Fibroblast of lung (primary cell): ENCODE data around the gene TBC1D22A. TPM values are rescaled to one million over a fixed set of nuclear protein-coding genes. Genes with fewer than 3 reads are reported as not detected.

Experiments used
- DNase-seq, 2 donors: peaks; one replicate each; pipeline versions ENCODE4 v3.0.0 to v3.0.0-alpha.2; 2010; ENCODE audit warnings: low read depth in 2 of 2
- H2AFZ ChIP-seq: 2 replicates; pipeline ENCODE4 v1.5.1; 2012; ENCODE audit warnings: low read length, control low read depth, inconsistent platforms
- H3K27ac ChIP-seq: 2 replicates; pipeline ENCODE4 v1.5.1; 2011; ENCODE audit warnings: low read length, control low read depth; ENCODE audit not compliant: insufficient read depth
- H3K27me3 ChIP-seq: 2 replicates; pipeline ENCODE4 v1.5.1; 2011; ENCODE audit warnings: mild to moderate bottlenecking, low read length; ENCODE audit not compliant: control insufficient read depth, insufficient read depth
- H3K36me3 ChIP-seq: 2 replicates; pipeline ENCODE4 v1.5.1; 2011; ENCODE audit warnings: low read length; ENCODE audit not compliant: control insufficient read depth, insufficient read depth
- H3K4me1 ChIP-seq: 2 replicates; pipeline ENCODE4 v1.5.1; 2011; ENCODE audit warnings: low read length; ENCODE audit not compliant: control insufficient read depth, insufficient read depth; ENCODE audit errors: extremely low read depth
- H3K4me2 ChIP-seq: 2 replicates; pipeline ENCODE4 v1.5.1; 2011; ENCODE audit warnings: low read length, control low read depth; ENCODE audit not compliant: insufficient read depth; ENCODE audit errors: extremely low read depth
- H3K4me3 ChIP-seq, 4 experiments: fragments of 200-600 bp in 1 of 4; sonication (generic) in 1 of 4; replicated peaks in 1 of 4; 2 replicates each; pipeline ENCODE4 v1.5.1; 2011 to 2016; ENCODE audit warnings: low read length in 4 of 4, low read depth in 3 of 4, mild to moderate bottlenecking in 3 of 4, control low read depth in 2 of 4, inconsistent platforms in 1 of 4, mixed read lengths in 1 of 4; ENCODE audit not compliant: insufficient read depth in 1 of 4; ENCODE audit errors: control extremely low read depth in 1 of 4
- H3K79me2 ChIP-seq: 2 replicates; pipeline ENCODE4 v1.5.1; 2012; ENCODE audit warnings: mild to moderate bottlenecking, low read length, inconsistent platforms; ENCODE audit not compliant: control insufficient read depth, insufficient read depth
- H3K9ac ChIP-seq: 2 replicates; pipeline ENCODE4 v1.5.1; 2011; ENCODE audit warnings: mild to moderate bottlenecking, low read length, control low read depth; ENCODE audit not compliant: insufficient read depth
- H3K9me3 ChIP-seq: 2 replicates; pipeline ENCODE4 v1.5.1; 2012; ENCODE audit warnings: low read depth, low read length; ENCODE audit not compliant: control insufficient read depth, insufficient read depth
- H4K20me1 ChIP-seq: 2 replicates; pipeline ENCODE4 v1.5.1; 2011; ENCODE audit warnings: low read length; ENCODE audit not compliant: control insufficient read depth, insufficient read depth; ENCODE audit errors: extremely low read depth
- EZH2 ChIP-seq: IDR thresholded peaks from 2 replicates; pipeline ENCODE4 v1.5.1; 2012; ENCODE audit warnings: low read length, control low read depth, mild to moderate bottlenecking; ENCODE audit errors: missing control alignments
- polyA plus RNA-seq, 2 donors: library from polyadenylated mRNA; depleted of rRNA in 1 of 2; stranded (reverse) in 1 of 2; unstranded in 1 of 2; fragments of >200 nt; gene quantifications; 2 replicates each; pipeline ENCODE4 v1.2.1, GENCODE V29; 2011 to 2012; ENCODE audit warnings: missing spikeins in 1 of 2
- total RNA-seq: library from RNA; depleted of rRNA; stranded (reverse); fragments of >200 nt; gene quantifications from 2 replicates; pipeline ENCODE4 v1.2.1, GENCODE V29; 2014
- TF ChIP-seq, protein P1 (sequence below), 2 donors: IDR thresholded peaks in 1 of 2; conservative IDR thresholded peaks in 1 of 2; 1 replicate in 1 of 2; 2 replicates in 1 of 2; pipeline ENCODE4 v1.5.1; 2011 to 2012; ENCODE audit warnings: low read length in 2 of 2, control low read depth in 1 of 2, inconsistent platforms in 1 of 2, low read depth in 1 of 2, mild to moderate bottlenecking in 1 of 2

The TBC1D22A gene
- total and polyA plus RNA-seq, 2 donors (not counting 1 experiment from before 2014, with no cell fraction given), result 11.6 to 17.6 TPM

DNA sequence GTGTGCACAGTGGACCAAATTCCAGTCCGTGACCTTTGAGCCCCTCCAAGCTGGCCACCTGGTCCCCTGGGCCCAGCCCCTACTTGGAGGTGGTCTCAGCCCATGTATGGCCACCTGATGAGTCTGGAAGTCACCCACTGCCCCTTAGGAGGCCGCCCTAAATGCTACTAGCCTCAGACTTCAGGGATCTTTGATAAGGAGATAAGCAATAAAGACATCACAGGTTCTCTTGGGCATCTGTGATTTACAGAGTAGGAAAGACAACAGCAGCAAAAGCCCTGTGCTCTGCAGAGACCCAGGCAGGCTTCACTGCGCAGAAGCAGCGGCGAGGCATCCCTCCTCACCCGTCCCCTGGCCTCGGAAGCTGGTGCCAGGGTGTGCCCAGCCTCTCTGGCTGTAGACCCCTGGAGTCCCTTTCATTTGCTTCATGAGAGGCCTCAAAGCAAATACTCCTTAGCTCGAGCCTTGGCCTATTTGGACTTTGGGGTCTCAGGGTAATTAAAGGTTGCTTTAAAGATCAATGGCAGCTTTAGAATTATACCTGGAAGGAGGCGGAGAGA lies 360.1 kb downstream of the TBC1D22A start:
- Histone ChIP-seq H3K27ac (no peak overlapping the region), H2AFZ (no peak overlapping the region), H4K20me1 (no peaks in the 10 kb centered on the region), H3K9me3 (no peaks in the 10 kb centered on the region), H3K36me3 (no peaks in the 10 kb centered on the region), H3K4me3 (no peak overlapping the region), H3K4me2 (no peak overlapping the region), H3K27me3 (no peaks in the 10 kb centered on the region), H3K9ac (no peak overlapping the region), H3K79me2 (no peaks in the 10 kb centered on the region), H3K4me1 (no peaks in the 10 kb centered on the region)
- no peak for TF ChIP-seq EZH2
- TF ChIP-seq, protein P1, sequence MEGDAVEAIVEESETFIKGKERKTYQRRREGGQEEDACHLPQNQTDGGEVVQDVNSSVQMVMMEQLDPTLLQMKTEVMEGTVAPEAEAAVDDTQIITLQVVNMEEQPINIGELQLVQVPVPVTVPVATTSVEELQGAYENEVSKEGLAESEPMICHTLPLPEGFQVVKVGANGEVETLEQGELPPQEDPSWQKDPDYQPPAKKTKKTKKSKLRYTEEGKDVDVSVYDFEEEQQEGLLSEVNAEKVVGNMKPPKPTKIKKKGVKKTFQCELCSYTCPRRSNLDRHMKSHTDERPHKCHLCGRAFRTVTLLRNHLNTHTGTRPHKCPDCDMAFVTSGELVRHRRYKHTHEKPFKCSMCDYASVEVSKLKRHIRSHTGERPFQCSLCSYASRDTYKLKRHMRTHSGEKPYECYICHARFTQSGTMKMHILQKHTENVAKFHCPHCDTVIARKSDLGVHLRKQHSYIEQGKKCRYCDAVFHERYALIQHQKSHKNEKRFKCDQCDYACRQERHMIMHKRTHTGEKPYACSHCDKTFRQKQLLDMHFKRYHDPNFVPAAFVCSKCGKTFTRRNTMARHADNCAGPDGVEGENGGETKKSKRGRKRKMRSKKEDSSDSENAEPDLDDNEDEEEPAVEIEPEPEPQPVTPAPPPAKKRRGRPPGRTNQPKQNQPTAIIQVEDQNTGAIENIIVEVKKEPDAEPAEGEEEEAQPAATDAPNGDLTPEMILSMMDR (conservative IDR thresholded peaks at IDR 0.05 in 1 of 2, IDR thresholded peaks at IDR 0.05 in 1 of 2; ENCODE audit: low read depth in 1 of 2, low read length in 2 of 2), result no peak
- DNase-seq, result no peak

DNA sequence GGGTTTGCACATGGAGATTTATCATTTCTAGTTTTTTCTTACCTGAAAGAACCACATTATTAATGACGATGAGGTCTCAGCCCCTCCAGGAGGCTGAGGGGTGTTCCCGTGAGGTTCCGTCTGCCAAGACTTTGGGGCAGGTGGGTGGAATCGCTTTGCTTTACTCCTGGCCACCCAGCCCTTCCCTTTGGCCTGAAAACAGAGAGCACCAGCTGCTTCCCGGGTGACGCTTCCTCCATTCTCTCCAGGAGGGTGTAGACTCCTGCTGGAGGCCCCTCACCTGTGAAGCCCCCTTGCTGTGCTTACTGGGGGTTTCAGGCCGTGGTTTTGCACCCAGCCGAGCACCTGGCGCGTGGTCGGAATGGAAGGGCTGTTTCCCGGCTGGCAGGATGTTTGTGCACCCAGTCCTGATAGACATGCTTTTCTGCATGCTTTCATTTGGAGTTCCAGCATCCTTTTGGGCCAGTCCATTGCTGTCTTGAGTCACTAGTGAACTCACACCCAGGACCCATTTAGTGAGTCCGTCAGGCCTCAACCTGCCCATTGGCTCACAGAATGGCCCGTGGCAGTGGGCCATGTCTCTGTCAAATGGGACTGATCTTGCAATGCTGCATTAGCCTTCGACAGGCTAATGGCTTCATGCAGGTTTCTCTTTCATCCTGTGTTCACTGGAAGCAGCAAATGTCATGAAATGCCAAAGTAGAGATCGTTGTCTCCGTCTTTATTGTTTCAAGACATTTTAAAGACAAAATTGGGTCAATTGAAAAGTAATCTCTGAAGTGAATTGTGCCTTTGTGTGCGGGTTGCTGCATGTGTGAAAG lies 360.8 kb downstream of the TBC1D22A start:
- H3K4me3 ChIP-seq, result no peak overlapping the region
- no peak overlapping the region for H3K27ac ChIP-seq
- H3K9me3 ChIP-seq, result no peaks in the 10 kb centered on the region
- no peaks in the 10 kb centered on the region for H3K79me2 ChIP-seq
- H3K27me3 ChIP-seq, result no peaks in the 10 kb centered on the region
- no peaks in the 10 kb centered on the region for H3K4me1 ChIP-seq
- no peaks in the 10 kb centered on the region for H4K20me1 ChIP-seq
- no peak overlapping the region for H3K4me2 ChIP-seq
- no peak for DNase-seq
- no peak overlapping the region for H2AFZ ChIP-seq
- H3K36me3 ChIP-seq, result no peaks in the 10 kb centered on the region
- TF ChIP-seq, protein P1 (conservative IDR thresholded peaks at IDR 0.05 in 1 of 2, IDR thresholded peaks at IDR 0.05 in 1 of 2; ENCODE audit: low read depth in 1 of 2, low read length in 2 of 2), result no peak
- no peak for TF ChIP-seq EZH2
- H3K9ac ChIP-seq, result no peak overlapping the region

DNA sequence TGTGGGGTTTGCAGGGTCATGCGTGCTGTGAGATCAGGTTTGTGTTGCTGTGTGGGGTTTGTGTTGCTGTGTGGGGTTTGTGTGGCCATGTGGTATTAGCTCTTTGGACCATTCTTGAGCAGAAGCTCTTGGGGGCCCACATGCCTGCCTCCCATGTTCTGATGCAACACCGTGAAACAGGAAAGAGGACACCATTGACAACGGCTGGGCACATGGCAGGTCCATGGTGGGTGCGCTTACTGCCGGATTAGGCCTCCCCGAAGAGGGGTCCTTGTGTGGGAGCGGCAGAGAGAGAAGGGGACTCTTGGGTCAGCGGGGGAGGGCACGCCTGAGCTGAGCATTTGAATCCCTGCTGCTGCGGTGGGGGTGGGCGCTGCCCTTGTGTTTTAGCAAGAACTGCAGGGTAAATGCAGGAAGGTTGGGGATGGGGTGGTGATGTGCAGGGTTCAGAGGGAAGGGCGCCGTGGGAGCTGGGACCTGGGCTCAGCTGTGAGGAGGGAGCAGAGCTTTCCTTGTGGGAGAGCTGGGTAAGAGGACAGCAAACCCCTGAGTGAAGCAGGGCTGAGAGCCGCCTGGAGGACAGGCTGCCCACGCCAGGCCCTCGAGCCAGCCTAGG lies 361.5 kb downstream of the TBC1D22A start:
- H2AFZ ChIP-seq, result no peak overlapping the region
- no peaks in the 10 kb centered on the region for H3K79me2 ChIP-seq
- H3K4me1 ChIP-seq, result no peaks in the 10 kb centered on the region
- DNase-seq, result peak in 1 of 2 donors; percentile 12
- H3K36me3 ChIP-seq, result no peaks in the 10 kb centered on the region
- H3K9me3 ChIP-seq, result no peaks in the 10 kb centered on the region
- no peak overlapping the region for H3K4me3 ChIP-seq
- no peaks in the 10 kb centered on the region for H4K20me1 ChIP-seq
- H3K4me2 ChIP-seq, result no peak overlapping the region
- no peak for TF ChIP-seq EZH2
- TF ChIP-seq, protein P1 (conservative IDR thresholded peaks at IDR 0.05 in 1 of 2, IDR thresholded peaks at IDR 0.05 in 1 of 2; ENCODE audit: low read depth in 1 of 2, low read length in 2 of 2), result no peak
- no peak overlapping the region for H3K9ac ChIP-seq
- no peak overlapping the region for H3K27ac ChIP-seq
- H3K27me3 ChIP-seq, result no peaks in the 10 kb centered on the region
